Middle frontal gyrus (tissue), 1 donor: ENCODE results near the gene SLC8B1.

Experiments used
- DNase-seq: peaks from one replicate; pipeline ENCODE4 v3.0.0-alpha.2; 2015; ENCODE audit warnings: low spot score; ENCODE audit errors: extremely low spot score

Gene SLC8B1

DNA sequence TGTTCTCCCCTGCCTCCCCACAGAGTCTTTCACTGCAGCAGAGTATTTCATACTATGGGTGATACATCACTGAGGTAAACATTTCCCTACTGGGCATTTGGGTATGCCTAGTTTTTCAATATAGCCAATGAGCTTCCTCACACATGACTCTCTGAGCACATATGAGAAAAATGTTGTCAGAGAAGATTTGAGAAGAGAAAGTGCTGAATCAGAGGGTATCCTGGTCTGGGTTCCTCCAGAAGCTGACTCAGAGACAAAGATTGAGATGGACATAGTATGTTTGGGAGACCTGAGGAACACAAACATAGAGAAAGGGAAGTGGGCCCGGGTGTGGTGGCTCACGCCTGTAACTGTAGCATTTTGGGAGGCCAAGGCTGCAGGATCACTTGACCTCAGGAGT lies 12.6 kb downstream of the SLC8B1 start:
- no peak for DNase-seq

- DNase-seq = no peak
These were observed 14.5 kb downstream of the SLC8B1 start for GRCh38 chr12:113320401-113320800.

DNA sequence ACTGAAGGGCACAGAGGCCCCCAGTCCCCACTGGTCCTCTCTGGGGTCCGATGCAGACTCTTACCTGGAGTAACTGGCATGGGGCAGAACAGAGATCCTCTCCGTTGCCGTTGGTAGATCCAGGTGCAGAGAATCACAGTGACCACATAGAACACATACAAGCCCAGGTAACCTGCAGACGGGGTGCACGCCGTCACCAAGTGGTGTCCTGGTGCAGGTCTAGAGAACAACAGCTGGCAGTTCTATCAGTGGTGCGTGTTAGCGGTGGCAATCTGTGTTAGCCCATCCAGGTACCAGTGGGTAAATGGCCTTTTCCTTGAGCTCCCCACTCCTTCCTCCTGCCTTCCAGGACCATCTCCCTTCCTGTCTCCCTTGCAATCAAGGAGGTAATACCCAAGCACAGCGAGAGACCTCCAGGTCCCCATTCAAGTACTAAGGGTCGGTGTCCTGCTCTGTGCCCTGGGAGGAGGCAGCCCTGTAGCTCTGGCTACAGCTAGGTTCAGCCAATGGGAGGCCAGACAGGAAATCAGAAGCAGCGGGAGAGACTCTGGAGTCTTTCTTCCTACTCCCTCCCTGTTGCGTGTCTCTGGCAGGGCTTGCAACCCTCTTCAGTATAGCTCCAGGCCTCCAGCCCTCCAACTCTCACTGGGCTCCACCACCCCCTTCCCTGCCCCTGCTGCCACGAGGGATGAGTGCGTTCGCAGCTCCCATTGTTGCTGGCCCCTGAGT lies 15.8 kb downstream of the SLC8B1 start:
- DNase-seq = no peak

DNA sequence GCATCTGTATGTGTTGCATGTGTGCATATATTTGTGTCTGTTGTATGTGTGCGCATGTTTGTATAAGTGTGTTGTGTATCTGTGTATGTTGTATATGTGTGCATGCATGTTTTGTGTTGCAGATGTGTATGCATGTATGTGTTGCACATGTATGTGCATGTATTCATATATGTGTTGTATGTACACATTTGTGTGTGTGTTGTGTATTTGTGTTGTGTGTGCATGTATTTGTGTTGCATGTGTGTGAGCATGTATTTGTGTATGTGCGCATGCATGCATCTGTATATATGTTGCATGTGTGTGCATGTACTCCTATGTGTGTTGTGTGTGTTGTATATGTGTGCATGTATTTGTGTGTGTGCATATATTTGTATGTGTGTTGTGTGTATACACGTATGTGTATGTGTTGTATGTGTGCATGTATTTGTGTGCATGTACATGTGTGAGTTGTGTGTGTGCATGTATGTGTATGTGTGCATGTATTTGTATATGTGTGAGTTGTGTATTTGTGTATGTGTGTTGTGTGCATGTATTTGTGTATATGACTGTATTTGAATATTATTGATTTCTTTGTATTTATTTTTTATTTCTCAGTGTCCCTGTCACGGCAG lies 16.8 kb downstream of the SLC8B1 start:
- no peak for DNase-seq

DNA sequence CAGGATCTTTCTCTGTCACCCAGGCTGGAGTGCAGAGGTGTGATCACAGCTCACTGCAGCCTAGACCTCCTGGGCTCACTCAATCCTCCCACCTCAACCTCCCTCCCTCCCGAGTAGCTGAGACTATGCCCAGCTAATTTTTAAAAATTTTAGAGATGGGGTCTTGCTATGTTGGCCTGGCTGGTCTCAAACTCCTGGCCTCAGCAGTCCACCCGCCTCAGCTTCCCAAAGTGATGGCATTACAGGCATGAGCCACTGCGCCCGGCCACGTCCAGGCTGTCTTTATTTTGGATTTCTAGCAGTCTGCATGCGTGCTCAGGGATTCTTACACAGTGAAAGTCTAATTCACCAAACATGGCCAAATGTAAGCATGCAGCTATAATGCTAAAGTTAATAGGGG lies 17.8 kb downstream of the SLC8B1 start:
- DNase-seq = no peak

DNA sequence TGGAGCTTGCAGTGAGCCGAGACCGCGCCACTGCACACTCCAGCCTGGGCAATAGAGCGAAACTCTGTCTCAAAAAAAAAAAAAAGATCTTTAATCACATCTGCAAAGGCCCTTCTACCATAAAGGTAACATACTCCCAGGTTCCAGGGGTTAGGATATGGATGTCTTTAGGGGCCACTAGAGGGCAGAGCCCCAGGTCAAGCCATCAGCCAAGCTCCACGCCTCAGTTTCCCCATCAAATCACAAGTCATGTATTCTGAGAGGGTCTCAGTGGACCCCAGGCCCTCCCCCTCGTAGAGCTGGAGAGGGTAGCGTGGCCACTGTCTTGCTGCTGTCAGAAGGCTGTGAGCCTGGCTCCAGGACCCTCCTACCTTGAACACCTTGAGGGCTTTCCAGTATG lies 18.8 kb downstream of the SLC8B1 start:
- DNase-seq = no peak

- no peak for DNase-seq
These were observed 19.6 kb downstream of the SLC8B1 start for GRCh38 chr12:113315358-113315757.

DNA sequence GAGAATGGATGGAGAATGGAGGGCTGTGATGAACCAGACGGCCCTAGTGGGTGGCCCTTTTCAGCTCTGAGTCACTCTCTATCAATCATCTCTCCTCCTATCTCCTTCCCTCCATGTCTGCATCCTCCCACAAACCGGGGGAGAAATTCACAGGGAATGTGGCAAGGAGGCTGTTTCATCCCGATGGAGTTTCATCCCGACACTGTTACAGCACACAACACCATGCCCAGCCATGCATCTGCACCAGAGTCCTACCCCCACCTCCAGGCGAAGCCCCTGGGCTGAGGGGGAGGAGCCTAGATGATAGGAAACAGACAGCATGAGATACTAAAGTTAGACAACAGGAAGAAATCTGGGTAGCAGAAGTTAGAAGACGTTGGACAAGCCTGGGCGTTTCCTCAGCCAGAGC lies 20.8 kb downstream of the SLC8B1 start:
- no peak for DNase-seq

DNA sequence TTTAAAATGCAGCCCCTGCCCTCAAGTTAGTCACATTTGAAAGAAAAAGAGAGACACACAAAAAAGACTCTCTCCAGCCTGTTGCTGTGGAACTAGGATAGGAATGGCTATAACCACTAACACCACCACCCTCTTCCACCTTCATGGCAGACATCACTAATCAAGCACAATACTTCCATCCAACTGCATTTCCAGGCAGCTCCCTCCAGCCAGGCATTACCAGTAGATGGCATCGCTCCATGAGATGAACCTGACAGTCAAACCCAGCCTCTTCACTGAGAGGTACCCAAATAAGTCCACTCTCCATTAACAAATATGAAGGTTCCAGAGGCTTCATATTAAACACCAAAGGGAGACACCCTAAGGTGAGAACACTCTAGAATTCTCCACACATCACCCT lies 24.4 kb downstream of the SLC8B1 start:
- no peak for DNase-seq

GRCh38 chr12:113306382-113306781 lies 28.5 kb downstream of the SLC8B1 start:
- DNase-seq = no peak

DNA sequence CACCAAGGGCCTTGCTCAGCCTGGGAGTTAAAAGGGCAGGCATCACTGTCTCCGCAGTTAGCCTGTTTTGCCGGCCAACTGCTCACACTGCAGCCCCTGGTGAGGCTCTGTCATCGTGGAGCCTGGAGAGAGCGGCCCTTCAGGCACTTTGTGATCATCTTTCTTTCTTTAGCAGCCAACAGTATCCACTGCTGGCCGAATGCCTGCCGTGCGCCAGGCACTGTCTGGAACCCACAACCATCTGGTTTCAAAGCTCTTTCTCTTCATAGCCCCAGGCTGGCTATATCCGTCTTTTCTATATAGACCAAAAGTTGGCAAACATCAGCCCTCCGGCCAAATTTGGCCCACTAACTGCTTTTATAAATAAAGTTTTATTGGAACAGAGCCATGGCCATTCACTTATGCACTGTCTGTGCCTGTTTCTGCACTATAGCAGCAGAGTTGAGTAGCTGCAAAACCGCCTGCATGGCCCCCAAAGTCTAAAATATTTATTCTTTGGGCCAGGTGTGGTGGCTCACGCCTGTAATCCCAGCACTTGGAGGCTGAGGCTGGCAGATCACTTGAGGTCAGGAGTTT lies 29.5 kb downstream of the SLC8B1 start:
- DNase-seq = peak; percentile 7

DNA sequence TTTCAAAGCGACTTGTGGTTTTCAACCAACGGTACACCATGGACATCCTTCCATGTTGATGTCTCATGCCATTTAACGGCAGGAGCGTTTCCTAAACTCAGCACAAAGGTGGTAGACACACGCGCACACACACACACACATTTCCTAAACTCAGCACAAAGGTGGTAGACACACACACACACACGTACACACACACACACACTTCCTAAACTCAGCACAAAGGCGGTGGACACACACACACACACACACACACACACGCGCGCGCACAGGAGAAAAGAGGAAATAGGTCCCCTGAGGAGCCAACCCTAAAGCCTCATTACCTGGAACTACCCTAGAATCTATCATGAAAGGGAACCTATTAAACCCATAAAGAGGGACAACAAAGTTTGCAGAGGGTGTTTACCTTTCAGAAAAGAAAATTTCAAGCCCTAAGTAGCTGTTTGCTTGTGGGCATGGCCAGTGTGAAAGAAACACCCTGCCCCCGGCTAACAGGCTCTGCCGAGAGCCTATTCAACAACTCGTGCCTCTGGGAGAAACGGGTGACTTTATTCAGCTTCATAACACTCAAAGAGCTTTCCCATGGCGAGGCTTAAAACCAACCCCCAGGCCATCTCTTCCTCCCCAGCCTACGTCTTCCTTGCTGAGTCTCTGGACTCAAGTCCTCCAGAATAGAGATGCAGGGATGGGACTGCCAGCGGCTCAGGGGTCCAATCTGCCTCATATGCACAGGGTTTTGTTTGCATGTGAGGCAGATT lies 31.8 kb downstream of the SLC8B1 start:
- DNase-seq = no peak

GRCh38 chr12:113302466-113302865 lies 32.4 kb downstream of the SLC8B1 start:
- no peak for DNase-seq

DNA sequence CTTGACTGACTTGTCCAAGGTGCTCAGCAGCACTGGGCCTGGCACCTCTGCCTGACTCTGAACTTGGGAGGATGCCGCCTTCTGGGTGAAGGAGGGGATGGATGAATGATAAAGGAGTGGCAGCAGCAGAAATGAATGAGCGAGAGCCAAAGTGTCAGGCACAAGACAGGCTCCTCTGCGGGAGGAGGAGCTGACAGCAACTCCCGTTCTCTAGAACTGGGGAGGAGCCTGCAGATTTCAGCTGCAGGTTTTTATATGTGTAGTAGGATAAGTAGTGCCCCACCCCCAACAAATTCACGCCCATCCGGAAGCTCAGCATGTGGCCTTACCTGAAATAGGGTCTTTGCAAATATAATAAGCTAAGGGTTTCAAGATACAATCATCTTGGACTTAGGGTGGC lies 33.1 kb downstream of the SLC8B1 start:
- DNase-seq = no peak

DNA sequence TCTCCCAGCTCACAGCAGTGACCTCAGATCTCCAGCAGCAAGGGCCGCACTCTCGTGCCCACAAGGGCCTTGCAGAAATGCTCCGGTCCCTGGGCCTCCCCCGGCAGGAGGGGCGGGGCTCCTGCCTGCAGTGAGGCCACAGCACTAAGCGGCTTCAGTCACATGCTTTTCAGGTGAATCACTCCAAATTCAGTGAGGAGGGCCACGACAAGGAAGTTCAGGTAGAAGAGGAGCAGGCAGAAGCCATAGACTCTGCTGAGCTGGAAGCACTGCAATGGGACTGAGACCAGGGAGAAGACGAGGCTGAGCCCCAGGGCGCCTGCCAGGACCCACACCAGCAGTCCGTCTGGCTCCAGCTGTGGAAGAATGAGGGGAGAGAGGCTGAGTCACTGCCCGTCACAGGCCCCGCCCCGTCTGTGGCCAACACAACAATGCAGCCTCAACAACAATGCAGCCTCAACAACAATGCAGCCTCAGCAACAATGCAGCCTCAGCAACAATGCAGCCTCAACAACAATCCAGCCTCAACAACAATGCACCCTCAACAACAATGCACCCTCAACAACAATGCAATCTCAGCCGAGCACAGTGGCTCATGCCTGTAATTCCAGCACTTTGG lies 35.2 kb downstream of the SLC8B1 start:
- no peak for DNase-seq

GRCh38 chr12:113298861-113299545 lies 35.9 kb downstream of the SLC8B1 start:
- DNase-seq = no peak

GRCh38 chr12:113298472-113298817 lies 36.5 kb downstream of the SLC8B1 start:
- DNase-seq = no peak

GRCh38 chr12:113297621-113298471 lies 37.1 kb downstream of the SLC8B1 start:
- DNase-seq = no peak

DNA sequence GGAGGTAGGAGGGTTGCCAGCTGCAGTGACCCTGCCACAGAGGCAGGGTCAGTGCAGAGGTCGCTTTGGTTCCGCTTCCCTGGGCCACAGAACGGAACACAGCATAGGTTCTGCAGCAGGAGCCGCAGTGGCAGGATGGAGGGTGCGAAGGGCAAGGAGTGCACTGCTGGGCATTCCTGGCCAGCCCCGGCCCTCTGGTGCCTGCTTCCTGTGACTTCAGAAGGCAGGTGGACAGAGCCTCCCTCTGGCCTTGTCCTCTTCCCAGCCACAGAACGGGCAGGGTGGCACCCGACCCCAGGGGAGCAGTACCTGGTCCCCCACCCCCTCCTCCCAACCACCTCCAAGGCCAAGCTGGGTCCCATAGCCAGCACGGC lies 37.7 kb downstream of the SLC8B1 start:
- no peak for DNase-seq

DNA sequence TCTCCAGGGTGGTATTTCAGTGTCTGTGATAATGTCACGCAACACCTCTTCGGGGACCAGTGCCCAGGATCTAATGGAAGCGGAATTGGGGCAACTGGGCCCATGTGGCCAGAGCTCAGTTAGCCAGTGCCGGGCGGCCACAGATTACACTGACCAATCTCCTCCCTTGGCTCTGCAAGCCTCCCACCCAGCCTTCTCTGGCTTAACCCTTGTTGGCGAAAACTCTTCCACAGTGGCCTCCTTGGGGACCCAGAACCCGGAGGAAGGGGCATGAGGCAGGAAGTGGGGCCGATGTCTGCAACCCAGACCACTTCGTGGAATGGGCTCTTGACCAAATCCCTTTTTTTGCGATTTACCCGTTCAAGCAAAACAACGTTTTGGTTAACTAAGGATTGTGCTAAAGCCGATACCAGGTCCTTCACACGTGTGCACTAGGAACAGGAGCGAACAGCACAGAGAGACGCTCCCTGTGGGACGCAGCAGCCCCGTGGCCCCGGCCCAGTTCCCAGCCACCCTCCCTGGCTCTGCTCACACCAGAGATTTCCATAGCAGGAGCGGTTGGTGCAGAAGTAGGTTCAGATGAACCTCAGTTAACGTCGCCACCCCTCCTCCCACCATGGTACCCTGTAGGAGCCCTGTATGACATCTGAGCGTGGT lies 38.2 kb downstream of the SLC8B1 start:
- no peak for DNase-seq
